Right atrium auricular region (tissue), 2 donors: ENCODE measurements around the gene RANBP1. TPM values are rescaled to one million over a fixed set of nuclear protein-coding genes. Genes with fewer than 3 reads are reported as not detected.

ENCODE experiments used
- DNase-seq: peaks from one replicate; pipeline ENCODE4 v3.0.0-alpha.2; 2019; ENCODE audit warnings: low spot score
- H3K27ac ChIP-seq, 2 donors: fragments of 200-600 bp; sonication (generic); 1 replicate in 1 of 2; 2 replicates in 1 of 2; pipeline ENCODE4 v1.5.1; 2016 to 2019
- H3K27me3 ChIP-seq, 2 donors: fragments of 200-600 bp; sonication (generic); one replicate each; pipeline versions ENCODE4 v1.5.1 to v1.6.0; 2017 to 2019
- H3K36me3 ChIP-seq: fragments of 200-600 bp; sonication (generic); one replicate; pipeline ENCODE4 v1.5.1; 2016
- H3K4me1 ChIP-seq, 2 donors: fragments of 200-600 bp; sonication (generic); one replicate each; pipeline versions ENCODE4 v1.5.1 to v1.6.0; 2017 to 2019
- H3K4me3 ChIP-seq, 2 donors: fragments of 200-600 bp; sonication (generic); 1 replicate in 1 of 2; 2 replicates in 1 of 2; pipeline ENCODE4 v1.5.1; 2017 to 2019; ENCODE audit warnings: mild to moderate bottlenecking in 1 of 2, moderate library complexity in 1 of 2
- H3K9me3 ChIP-seq, 2 donors: fragments of 200-600 bp; sonication (generic); one replicate each; pipeline ENCODE4 v1.5.1; 2019
- total RNA-seq, 2 donors: library from RNA; depleted of rRNA; stranded (reverse); fragments of >200 nt; gene quantifications; one replicate each; pipeline ENCODE4 v1.1.0, GENCODE V29; 2016
- TF ChIP-seq, protein P1 (sequence below), 2 donors: fragments of 200-600 bp; sonication (generic); IDR thresholded peaks; one replicate each; pipeline ENCODE4 v1.5.1; 2019; ENCODE audit warnings: antibody characterized with exemption in 2 of 2

The RANBP1 gene
- total RNA-seq, 2 donors from 2014 or later: 63.6 to 96.5 TPM

DNA sequence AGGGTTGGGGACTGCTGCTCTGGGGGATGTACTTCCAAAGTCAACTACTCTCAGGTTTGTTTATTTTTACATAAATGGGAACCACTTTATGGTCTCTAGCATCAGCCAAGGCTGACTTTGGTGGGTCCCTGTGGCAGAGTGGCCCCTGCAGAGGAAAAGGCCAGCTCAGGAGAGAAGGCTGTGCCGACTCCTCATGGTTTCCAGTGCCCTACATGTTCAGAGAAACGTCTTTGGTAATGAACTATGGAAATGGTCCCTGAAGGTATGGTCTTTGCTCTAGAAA lies 12.7 kb downstream of the RANBP1 start:
- no peak for DNase-seq
- TF ChIP-seq, protein P1, sequence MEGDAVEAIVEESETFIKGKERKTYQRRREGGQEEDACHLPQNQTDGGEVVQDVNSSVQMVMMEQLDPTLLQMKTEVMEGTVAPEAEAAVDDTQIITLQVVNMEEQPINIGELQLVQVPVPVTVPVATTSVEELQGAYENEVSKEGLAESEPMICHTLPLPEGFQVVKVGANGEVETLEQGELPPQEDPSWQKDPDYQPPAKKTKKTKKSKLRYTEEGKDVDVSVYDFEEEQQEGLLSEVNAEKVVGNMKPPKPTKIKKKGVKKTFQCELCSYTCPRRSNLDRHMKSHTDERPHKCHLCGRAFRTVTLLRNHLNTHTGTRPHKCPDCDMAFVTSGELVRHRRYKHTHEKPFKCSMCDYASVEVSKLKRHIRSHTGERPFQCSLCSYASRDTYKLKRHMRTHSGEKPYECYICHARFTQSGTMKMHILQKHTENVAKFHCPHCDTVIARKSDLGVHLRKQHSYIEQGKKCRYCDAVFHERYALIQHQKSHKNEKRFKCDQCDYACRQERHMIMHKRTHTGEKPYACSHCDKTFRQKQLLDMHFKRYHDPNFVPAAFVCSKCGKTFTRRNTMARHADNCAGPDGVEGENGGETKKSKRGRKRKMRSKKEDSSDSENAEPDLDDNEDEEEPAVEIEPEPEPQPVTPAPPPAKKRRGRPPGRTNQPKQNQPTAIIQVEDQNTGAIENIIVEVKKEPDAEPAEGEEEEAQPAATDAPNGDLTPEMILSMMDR (IDR thresholded peaks at IDR 0.05): no peak
- no peaks in the 10 kb centered on the region for H3K9me3 ChIP-seq
- no peak overlapping the region for H3K27ac ChIP-seq
- no peaks in the 10 kb centered on the region for H3K27me3 ChIP-seq
- peaks cover 0 to 21% of the 10 kb centered on the region in 2 donors for H3K4me1 ChIP-seq
- H3K36me3 ChIP-seq: peaks cover 22% of the 10 kb centered on the region
- no peak overlapping the region for H3K4me3 ChIP-seq

DNA sequence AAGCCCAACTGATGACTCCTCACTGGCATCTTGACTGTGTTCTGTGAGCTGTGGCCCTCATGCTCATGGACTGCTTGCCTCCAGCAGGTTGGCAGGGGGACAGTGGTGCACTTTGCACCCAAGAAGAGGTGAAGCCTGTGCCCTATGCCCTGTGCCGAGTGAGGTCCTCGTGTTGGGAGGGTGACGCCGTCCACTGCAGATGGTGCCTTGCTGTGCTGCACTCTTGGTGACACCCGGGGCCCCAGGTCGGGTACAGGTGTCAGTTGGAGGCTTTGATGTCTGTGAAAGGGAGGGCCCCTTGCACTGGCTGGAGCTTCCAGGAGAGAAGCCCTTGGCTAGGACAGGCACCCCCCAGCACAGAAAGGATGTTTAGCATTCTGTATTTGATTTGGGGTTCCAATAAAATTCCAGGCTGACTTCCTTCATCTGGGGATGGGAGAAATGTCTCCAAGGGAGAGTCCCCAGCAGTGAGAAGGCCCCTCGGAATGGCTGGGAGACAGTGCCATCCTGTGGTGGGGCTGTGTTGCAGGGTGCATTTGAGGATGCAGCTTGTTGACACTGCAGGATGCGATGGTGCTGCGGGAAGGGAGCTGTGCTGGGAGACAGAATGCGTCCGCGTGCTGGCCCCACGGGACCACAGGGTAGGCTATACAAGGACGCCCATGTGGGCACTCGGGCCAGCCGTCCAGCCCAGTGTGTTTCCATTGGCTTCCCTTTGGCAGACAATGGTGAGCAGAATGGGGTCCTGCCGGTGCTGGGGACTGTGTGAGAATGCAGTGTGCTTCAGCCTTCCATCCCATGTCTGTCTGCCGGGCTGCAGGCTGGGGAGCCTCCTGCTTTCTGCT lies 13.2 kb downstream of the RANBP1 start:
- H3K27ac ChIP-seq: no peak overlapping the region
- no peaks in the 10 kb centered on the region for H3K27me3 ChIP-seq
- TF ChIP-seq, protein P1 (IDR thresholded peaks at IDR 0.05): peak in 1 of 2 donors; percentile 42
- no peaks in the 10 kb centered on the region for H3K9me3 ChIP-seq
- peaks cover 0 to 27% of the 10 kb centered on the region in 2 donors for H3K4me1 ChIP-seq
- no peak for DNase-seq
- H3K36me3 ChIP-seq: peaks cover 22% of the 10 kb centered on the region
- no peak overlapping the region for H3K4me3 ChIP-seq

- TF ChIP-seq, protein P1 (IDR thresholded peaks at IDR 0.05): no peak
These were observed 13.8 kb downstream of the RANBP1 start for GRCh38 chr22:20129747-20130014.

GRCh38 chr22:20130319-20130718 lies 14.4 kb downstream of the RANBP1 start:
- peaks cover 0 to 39% of the 10 kb centered on the region in 2 donors for H3K4me1 ChIP-seq
- peaks cover 17% of the 10 kb centered on the region for H3K36me3 ChIP-seq
- no peak for DNase-seq
- H3K4me3 ChIP-seq: no peak overlapping the region
- TF ChIP-seq, protein P1 (IDR thresholded peaks at IDR 0.05): no peak
- no peaks in the 10 kb centered on the region for H3K9me3 ChIP-seq
- H3K27me3 ChIP-seq: no peaks in the 10 kb centered on the region
- H3K27ac ChIP-seq: peak overlapping the region in 1 of 2 donors; percentile 88

More at GRCh38 chr22:20129747-20130014, 13.8 kb downstream of the RANBP1 start:
- Histone ChIP-seq H3K27ac (no peak overlapping the region), H3K4me3 (no peak overlapping the region), H3K27me3 (no peaks in the 10 kb centered on the region), H3K4me1 (peaks cover 0 to 33% of the 10 kb centered on the region in 2 donors), H3K9me3 (no peaks in the 10 kb centered on the region), H3K36me3 (peaks cover 22% of the 10 kb centered on the region)
- DNase-seq: no peak

DNA sequence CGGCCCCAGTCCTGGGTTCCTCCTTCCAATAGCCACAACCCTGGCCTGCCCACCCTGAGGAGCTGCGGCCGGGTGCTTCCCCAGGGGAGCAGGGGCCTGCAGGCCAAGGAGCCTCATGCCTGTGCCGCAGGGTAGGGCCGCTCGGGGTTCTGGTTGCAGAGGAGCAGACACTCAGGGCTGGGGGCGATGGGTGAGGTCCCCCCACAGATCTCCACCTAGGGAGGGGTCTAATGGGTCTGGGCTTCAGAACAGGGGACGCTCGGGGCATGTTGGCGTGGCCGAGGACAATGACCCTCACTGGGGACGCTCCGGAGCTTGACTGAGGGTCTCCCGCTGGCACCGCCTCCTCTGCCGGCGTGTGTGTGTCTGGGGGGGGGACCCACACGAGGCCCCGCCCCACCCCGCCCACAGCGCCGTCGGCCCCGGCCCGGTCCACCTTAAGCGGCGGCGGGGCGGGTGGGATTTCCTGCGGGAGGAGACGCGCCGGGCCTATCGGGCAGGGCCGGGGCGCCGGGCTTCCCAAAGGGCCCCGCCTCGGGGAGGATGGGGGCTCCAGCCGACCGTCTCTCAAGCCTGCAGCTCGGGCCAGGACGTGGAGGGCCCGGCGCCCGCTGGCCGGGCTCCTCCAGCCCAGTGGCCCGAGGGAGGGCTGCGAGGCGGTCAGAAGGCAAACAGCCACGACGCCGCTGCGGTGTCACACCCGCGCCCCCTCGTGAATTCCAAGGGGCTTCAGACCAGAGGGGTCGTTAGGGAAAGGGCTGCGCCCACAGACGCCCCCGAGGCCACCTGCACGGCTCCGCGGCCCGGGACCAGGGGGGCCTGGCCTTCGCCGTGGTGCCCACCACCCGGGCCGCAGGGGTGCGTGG lies 15.1 kb downstream of the RANBP1 start:
- peak; percentile 86 for DNase-seq
- Histone ChIP-seq H3K27ac (peak overlapping the region; percentile 88 to 98), H3K4me3 (peak overlapping the region; percentile 82 to 83), H3K4me1 (peaks cover 0 to 46% of the 10 kb centered on the region in 2 donors), H3K36me3 (peaks cover 11% of the 10 kb centered on the region), H3K9me3 (no peaks in the 10 kb centered on the region), H3K27me3 (no peaks in the 10 kb centered on the region)
- TF ChIP-seq, protein P1 (IDR thresholded peaks at IDR 0.05): no peak
